ENCODE results near the gene C3orf62. TPM values are rescaled to one million over a fixed set of nuclear protein-coding genes. Genes with fewer than 3 reads are reported as not detected.

C3orf62 gene
- total RNA-seq, 6 experiments from 2014 or later: 1.6 to 2.3 (median 2.0) TPM

DNA sequence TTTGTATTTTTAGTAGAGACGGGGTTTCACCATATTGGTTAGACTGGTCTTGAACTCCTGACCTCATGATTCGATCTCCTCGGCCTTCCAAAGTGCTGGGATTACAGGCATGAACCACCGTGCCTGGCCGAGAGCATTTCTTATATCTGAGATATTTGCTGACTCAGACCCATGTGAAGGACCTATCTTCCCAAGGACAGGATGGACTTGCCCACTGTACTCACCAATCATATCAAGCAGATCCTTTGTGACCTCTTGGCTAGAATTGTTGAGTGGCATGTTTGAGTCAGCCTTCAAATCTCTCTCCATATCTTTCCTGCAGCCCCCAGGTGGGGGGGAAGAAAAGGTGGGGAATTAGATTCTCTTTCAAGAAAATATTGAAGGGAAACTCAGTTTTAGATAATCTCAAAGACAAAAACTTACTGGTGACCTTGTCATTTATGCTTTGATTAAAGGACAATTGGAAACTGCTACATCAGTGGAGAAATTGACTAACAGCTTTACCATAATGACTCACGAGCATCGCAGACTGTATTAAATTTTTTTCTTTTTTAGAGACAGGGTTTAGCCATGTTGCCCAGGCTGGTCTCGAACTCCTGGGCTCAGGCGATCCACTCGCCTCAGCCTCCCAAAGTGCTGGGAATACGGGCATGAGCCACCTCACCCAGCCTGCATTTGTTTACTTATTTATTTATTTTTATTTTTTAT is 3.1 kb downstream of the C3orf62 start:
- intact Hi-C loops (cut with DNase I): no loop called here
- no peak for TF ChIP-seq POLR2A (IDR thresholded peaks at IDR 0.05)
- TF ChIP-seq, protein P1, sequence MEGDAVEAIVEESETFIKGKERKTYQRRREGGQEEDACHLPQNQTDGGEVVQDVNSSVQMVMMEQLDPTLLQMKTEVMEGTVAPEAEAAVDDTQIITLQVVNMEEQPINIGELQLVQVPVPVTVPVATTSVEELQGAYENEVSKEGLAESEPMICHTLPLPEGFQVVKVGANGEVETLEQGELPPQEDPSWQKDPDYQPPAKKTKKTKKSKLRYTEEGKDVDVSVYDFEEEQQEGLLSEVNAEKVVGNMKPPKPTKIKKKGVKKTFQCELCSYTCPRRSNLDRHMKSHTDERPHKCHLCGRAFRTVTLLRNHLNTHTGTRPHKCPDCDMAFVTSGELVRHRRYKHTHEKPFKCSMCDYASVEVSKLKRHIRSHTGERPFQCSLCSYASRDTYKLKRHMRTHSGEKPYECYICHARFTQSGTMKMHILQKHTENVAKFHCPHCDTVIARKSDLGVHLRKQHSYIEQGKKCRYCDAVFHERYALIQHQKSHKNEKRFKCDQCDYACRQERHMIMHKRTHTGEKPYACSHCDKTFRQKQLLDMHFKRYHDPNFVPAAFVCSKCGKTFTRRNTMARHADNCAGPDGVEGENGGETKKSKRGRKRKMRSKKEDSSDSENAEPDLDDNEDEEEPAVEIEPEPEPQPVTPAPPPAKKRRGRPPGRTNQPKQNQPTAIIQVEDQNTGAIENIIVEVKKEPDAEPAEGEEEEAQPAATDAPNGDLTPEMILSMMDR (IDR thresholded peaks at IDR 0.05): no peak
- Histone ChIP-seq H3K27me3 (no peaks in the 10 kb centered on the region), H3K27ac (no peak overlapping the region), H3K9me3 (no peaks in the 10 kb centered on the region), H3K36me3 (no peaks in the 10 kb centered on the region), H3K4me3 (no peak overlapping the region), H3K4me1 (peaks cover 0 to 11% (median 4%) of the 10 kb centered on the region in 4 donors)
- ATAC-seq (no peak), DNase-seq (no peak)
- WGBS (ENCODE audit: insufficient coverage, low coverage, low lambda C conversion rate, missing lambda C conversion rate): 83% methylated on average over 8 of the region's 11 CpGs

DNA sequence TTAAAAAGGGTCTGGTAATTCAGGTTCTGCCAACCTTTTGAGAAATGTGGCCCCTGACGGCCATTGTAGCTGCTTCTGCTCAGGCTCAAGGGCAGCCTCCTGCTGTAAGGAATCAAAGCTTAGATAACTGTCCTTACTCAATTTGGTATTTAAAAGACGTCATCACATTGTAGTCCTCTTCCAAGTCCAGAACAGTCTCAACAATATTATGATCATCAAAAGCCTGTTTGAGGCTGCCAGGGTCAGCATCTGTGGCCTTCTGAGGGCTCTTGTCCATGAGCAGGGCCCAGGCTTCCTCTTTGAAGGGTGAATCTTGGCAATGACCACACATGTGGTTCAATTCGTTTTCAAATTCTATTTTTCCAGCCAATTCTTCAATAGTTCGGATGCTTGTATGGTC is 6.0 kb downstream of the C3orf62 start:
- H3K4me3 ChIP-seq: no peak overlapping the region
- H3K27me3 ChIP-seq: no peaks in the 10 kb centered on the region
- ATAC-seq (no peak), DNase-seq (no peak)
- TF ChIP-seq, protein P1 (IDR thresholded peaks at IDR 0.05): no peak
- no peak for TF ChIP-seq POLR2A (IDR thresholded peaks at IDR 0.05)
- no peaks in the 10 kb centered on the region for H3K9me3 ChIP-seq
- peaks cover 0 to 4% (median under 1%) of the 10 kb centered on the region in 4 donors for H3K4me1 ChIP-seq
- WGBS (ENCODE audit: insufficient coverage, low coverage, low lambda C conversion rate, missing lambda C conversion rate): 86% methylated on average over 4 of the region's 4 CpGs
- no peaks in the 10 kb centered on the region for H3K36me3 ChIP-seq
- intact Hi-C loops (cut with DNase I): no loop called here
- H3K27ac ChIP-seq: no peak overlapping the region

DNA sequence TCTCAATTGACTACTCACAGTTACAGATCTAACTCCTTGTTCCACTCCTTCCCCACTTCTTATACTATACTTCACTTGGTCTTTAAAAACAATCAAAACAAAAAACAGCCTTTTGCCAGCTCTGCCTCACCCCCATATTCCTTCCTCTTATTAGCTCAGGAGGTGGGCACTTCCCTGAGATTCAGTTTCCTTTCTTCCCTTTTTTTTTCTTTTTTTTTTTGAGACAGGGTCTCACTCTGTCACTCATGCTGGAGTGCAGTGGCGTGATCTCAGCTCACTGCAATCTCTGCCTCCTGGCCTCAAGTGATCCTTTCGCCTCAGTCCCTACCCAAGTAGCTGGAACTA is 6.9 kb downstream of the C3orf62 start:
- Histone ChIP-seq H3K4me3 (no peak overlapping the region), H3K9me3 (no peaks in the 10 kb centered on the region), H3K27ac (no peak overlapping the region), H3K27me3 (no peaks in the 10 kb centered on the region), H3K36me3 (no peaks in the 10 kb centered on the region), H3K4me1 (no peaks in the 10 kb centered on the region)
- no peak for TF ChIP-seq POLR2A (IDR thresholded peaks at IDR 0.05)
- ATAC-seq (no peak), DNase-seq (no peak)
- intact Hi-C loops (cut with DNase I): no loop called here
- WGBS (ENCODE audit: insufficient coverage, low coverage, low lambda C conversion rate, missing lambda C conversion rate): 100% methylated on average over 2 of the region's 2 CpGs

DNA sequence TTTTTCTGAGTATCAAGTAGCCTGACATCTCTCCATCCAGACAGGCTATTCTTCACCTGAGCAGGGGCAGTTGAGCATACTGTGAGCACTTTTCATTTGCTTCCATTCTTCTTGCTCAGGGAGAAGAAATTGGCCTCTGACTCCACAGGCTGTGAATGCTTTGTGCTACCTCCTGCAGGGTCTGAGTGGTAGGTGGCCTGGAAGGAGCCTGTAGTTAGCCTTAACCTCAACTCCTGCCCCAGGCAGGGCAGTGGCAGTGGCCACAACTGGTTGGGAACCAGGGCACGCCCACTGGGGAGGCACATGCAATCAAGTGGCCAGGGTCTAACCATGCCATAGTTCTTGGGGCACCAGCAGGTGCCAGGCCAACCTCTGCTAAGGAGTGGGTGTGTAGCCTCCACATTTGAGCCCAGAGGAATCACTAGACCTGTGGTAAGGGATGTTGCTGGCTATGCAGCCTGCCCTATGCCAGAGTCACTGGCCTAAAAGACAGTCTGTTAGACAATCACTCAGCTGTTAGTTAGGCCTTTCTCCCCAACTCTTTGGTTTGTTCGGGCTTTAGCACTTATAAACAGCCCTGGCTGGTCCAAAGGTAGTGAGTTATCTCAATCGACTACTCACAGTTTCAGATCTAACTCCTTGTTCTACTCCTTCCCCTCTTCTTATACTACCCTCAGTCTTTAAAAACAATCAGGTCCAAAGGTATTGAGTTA is 7.4 kb downstream of the C3orf62 start:
- ATAC-seq: no peak
- no peak for TF ChIP-seq POLR2A (IDR thresholded peaks at IDR 0.05)
- TF ChIP-seq, protein P1 (IDR thresholded peaks at IDR 0.05): no peak
- H3K27ac ChIP-seq: no peak overlapping the region
- WGBS (ENCODE audit: insufficient coverage, low coverage, low lambda C conversion rate, missing lambda C conversion rate): 100% methylated on average over 1 of the region's 3 CpGs
- no peaks in the 10 kb centered on the region for H3K36me3 ChIP-seq
- H3K4me3 ChIP-seq: no peak overlapping the region
- DNase-seq: no peak
- H3K4me1 ChIP-seq: no peaks in the 10 kb centered on the region
- intact Hi-C loops (cut with DNase I): no loop called here
- H3K27me3 ChIP-seq: no peaks in the 10 kb centered on the region
- H3K9me3 ChIP-seq: no peaks in the 10 kb centered on the region

DNA sequence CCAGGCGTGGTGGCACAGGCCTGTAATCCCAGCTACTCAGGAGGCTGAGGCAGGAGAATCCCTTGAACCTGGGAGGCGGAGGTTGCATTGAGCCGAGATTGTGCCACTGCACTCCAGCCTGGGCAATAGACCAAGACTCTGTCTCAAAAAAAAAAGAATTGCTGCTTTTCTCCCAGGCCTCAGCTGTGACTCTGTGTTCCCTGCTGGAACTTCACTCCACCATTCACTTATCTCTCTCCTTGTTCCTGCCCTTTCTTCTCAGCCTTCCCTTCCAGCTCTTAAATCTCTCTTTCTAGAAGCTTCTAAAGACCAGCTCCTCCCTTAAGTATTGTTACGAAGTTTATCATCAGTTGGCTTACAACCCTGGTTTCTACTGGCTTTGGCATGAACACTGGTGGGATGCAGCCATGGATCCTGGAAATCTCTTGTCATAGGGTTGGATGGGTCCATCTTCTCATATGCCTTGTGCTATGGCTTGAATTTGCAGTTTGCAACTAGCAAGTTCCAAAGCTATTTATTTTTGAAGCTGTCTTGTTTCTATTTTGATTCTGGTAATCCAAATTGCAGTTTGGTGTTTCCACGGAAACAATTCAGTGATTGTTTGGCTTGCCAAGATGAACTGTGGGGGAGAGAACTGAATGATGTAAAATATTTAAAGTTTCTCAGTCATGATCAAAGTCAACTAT is 10.5 kb downstream of the C3orf62 start:
- no peak overlapping the region for H3K27ac ChIP-seq
- H3K4me1 ChIP-seq: no peaks in the 10 kb centered on the region
- no peak for ATAC-seq
- no peaks in the 10 kb centered on the region for H3K36me3 ChIP-seq
- no peaks in the 10 kb centered on the region for H3K27me3 ChIP-seq
- no peak for DNase-seq
- WGBS (ENCODE audit: insufficient coverage, low coverage, low lambda C conversion rate, missing lambda C conversion rate): 72% methylated on average over 2 of the region's 5 CpGs
- TF ChIP-seq POLR2A (IDR thresholded peaks at IDR 0.05): no peak
- TF ChIP-seq, protein P1 (IDR thresholded peaks at IDR 0.05): no peak
- no peak overlapping the region for H3K4me3 ChIP-seq
- intact Hi-C loops (cut with DNase I): no loop called here
- H3K9me3 ChIP-seq: no peaks in the 10 kb centered on the region
